ENCODE data around the gene PPT1.
A peak's percentile ranks its signal among the peaks of the same experiment; 100 is the strongest.
"Not testable (repeated sequence)": the region's sequence is repeated elsewhere in the genome, so short reads cannot be mapped to it uniquely, and the experiment has no call there.

Gene PPT1

GRCh38 chr1:40040511-40041465, 56.3 kb downstream of the PPT1 start, which contains the start of gene CAP1:
TSS of gene CAP1 (plus strand) at chr1:40040729. CDS start at chr1:40059347, 18,618 bp downstream.
- Histone ChIP-seq H3K4me3 (peak within 1 kb of the TSS; percentile 94), H3K4me1 (peaks cover 7% of the 10 kb centered on the region; the same call in 1 of the 2 replicates), H3K36me3 (replicated peaks) (peaks cover 12% of the 10 kb centered on the region), H3K27me3 (ENCODE audit: low read depth) (no peaks in the 10 kb centered on the region), H3K9me3 (no peaks in the 10 kb centered on the region)
- in situ Hi-C loops (cut with MboI; ENCODE audit: low sequenced_read_pairs), result no loop called here
- DNase-seq (ENCODE audit: low spot score in 2 of 2), result peak; percentile 89 to 100

- Histone ChIP-seq H3K27me3 (ENCODE audit: low read depth) (no peaks in the 10 kb centered on the region), H3K36me3 (replicated peaks) (peaks cover 12% of the 10 kb centered on the region), H3K4me3 (peak overlapping the region; percentile 94), H3K4me1 (peaks cover 7% of the 10 kb centered on the region; the same call in 1 of the 2 replicates), H3K9me3 (no peaks in the 10 kb centered on the region)
- in situ Hi-C loops (cut with MboI; ENCODE audit: low sequenced_read_pairs), result loop anchor here (10.0 kb wide), 1 partner anchor 225 kb away; no protein-coding TSS in a partner anchor
- DNase-seq (ENCODE audit: low spot score in 2 of 2), result peak; percentile 75 to 88
Observed at GRCh38 chr1:40039757-40040510, 57.1 kb downstream of the PPT1 start.

- peaks cover 12% of the 10 kb centered on the region for H3K36me3 ChIP-seq (replicated peaks)
- in situ Hi-C loops (cut with MboI; ENCODE audit: low sequenced_read_pairs), result loop anchor here (10.0 kb wide), 1 partner anchor 224 kb away; no protein-coding TSS in a partner anchor
Observed at GRCh38 chr1:40039245-40039756, 57.8 kb downstream of the PPT1 start.

GRCh38 chr1:40038697-40039096, 58.4 kb downstream of the PPT1 start:
- Histone ChIP-seq H3K9me3 (no peaks in the 10 kb centered on the region), H3K36me3 (replicated peaks) (peaks cover 12% of the 10 kb centered on the region), H3K27me3 (ENCODE audit: low read depth) (no peaks in the 10 kb centered on the region), H3K4me3 (no peak overlapping the region), H3K4me1 (peaks cover 7% of the 10 kb centered on the region; the same call in 1 of the 2 replicates)
- no peak for DNase-seq (ENCODE audit: low spot score in 2 of 2)
- in situ Hi-C loops (cut with MboI; ENCODE audit: low sequenced_read_pairs), result loop anchor here (10.0 kb wide), 1 partner anchor 224 kb away; no protein-coding TSS in a partner anchor

More at GRCh38 chr1:40039245-40039756, 57.8 kb downstream of the PPT1 start:
- peak in 1 of 2 experiments; percentile 28 for DNase-seq (ENCODE audit: low spot score in 2 of 2)
- no peaks in the 10 kb centered on the region for H3K9me3 ChIP-seq
- peaks cover 7% of the 10 kb centered on the region; the same call in 1 of the 2 replicates for H3K4me1 ChIP-seq
- no peaks in the 10 kb centered on the region for H3K27me3 ChIP-seq (ENCODE audit: low read depth)
- peak overlapping the region; percentile 94 for H3K4me3 ChIP-seq

GRCh38 chr1:40037254-40037653, 59.8 kb downstream of the PPT1 start:
- not testable (repeated sequence) for H3K36me3 ChIP-seq (replicated peaks); H3K4me1 ChIP-seq; H3K27me3 ChIP-seq (ENCODE audit: low read depth); DNase-seq (ENCODE audit: low spot score in 2 of 2); H3K9me3 ChIP-seq; H3K4me3 ChIP-seq
- in situ Hi-C loops (cut with MboI; ENCODE audit: low sequenced_read_pairs), result loop anchor here (10.0 kb wide), 1 partner anchor 222 kb away; no protein-coding TSS in a partner anchor

- Histone ChIP-seq H3K36me3 (replicated peaks) (peaks cover 3% of the 10 kb centered on the region; the same call in 1 of the 2 replicates), H3K9me3 (no peaks in the 10 kb centered on the region), H3K4me1 (peaks cover 2% of the 10 kb centered on the region; the same call in 1 of the 2 replicates), H3K4me3 (no peak overlapping the region), H3K27me3 (ENCODE audit: low read depth) (no peaks in the 10 kb centered on the region)
- DNase-seq (ENCODE audit: low spot score in 2 of 2), result no peak
- in situ Hi-C loops (cut with MboI; ENCODE audit: low sequenced_read_pairs), result loop anchor here (10.0 kb wide), 1 partner anchor 222 kb away; no protein-coding TSS in a partner anchor
Observed at GRCh38 chr1:40036574-40036973, 60.5 kb downstream of the PPT1 start.

GRCh38 chr1:40034869-40035268, 62.2 kb downstream of the PPT1 start:
- Histone ChIP-seq H3K9me3 (no peaks in the 10 kb centered on the region), H3K36me3 (replicated peaks) (no peaks in the 10 kb centered on the region), H3K4me3 (no peak overlapping the region), H3K4me1 (peaks cover 2% of the 10 kb centered on the region; the same call in 1 of the 2 replicates), H3K27me3 (ENCODE audit: low read depth) (no peaks in the 10 kb centered on the region)
- no peak for DNase-seq (ENCODE audit: low spot score in 2 of 2)
- in situ Hi-C loops (cut with MboI; ENCODE audit: low sequenced_read_pairs), result loop anchor here (10.0 kb wide), 1 partner anchor 220 kb away; no protein-coding TSS in a partner anchor

- H3K4me1 ChIP-seq, result peaks cover 2% of the 10 kb centered on the region; the same call in 1 of the 2 replicates
- H3K27me3 ChIP-seq (ENCODE audit: low read depth), result no peaks in the 10 kb centered on the region
- in situ Hi-C loops (cut with MboI; ENCODE audit: low sequenced_read_pairs), result loop anchor here (10.0 kb wide), 1 partner anchor 218 kb away; no protein-coding TSS in a partner anchor
- H3K4me3 ChIP-seq, result no peak overlapping the region
- no peaks in the 10 kb centered on the region for H3K36me3 ChIP-seq (replicated peaks)
- no peaks in the 10 kb centered on the region for H3K9me3 ChIP-seq
- peak; percentile 55 to 68 for DNase-seq (ENCODE audit: low spot score in 2 of 2)
Observed at GRCh38 chr1:40032240-40032891, 64.7 kb downstream of the PPT1 start.

GRCh38 chr1:40030528-40031135, 66.4 kb downstream of the PPT1 start:
- no peak for DNase-seq (ENCODE audit: low spot score in 2 of 2)
- H3K36me3 ChIP-seq (replicated peaks), result no peaks in the 10 kb centered on the region
- in situ Hi-C loops (cut with MboI; ENCODE audit: low sequenced_read_pairs), result loop anchor here (10.0 kb wide), 1 partner anchor 216 kb away; no protein-coding TSS in a partner anchor
- no peaks in the 10 kb centered on the region for H3K27me3 ChIP-seq (ENCODE audit: low read depth)
- no peaks in the 10 kb centered on the region for H3K9me3 ChIP-seq
- no peak overlapping the region for H3K4me3 ChIP-seq
- H3K4me1 ChIP-seq, result peaks cover 2% of the 10 kb centered on the region; the same call in 1 of the 2 replicates

- Histone ChIP-seq H3K27me3 (ENCODE audit: low read depth) (no peaks in the 10 kb centered on the region), H3K36me3 (replicated peaks) (no peaks in the 10 kb centered on the region), H3K4me3 (no peak overlapping the region), H3K4me1 (peaks cover 2% of the 10 kb centered on the region; the same call in 1 of the 2 replicates), H3K9me3 (no peaks in the 10 kb centered on the region)
- in situ Hi-C loops (cut with MboI; ENCODE audit: low sequenced_read_pairs), result loop anchor here (10.0 kb wide), 1 partner anchor 215 kb away; no protein-coding TSS in a partner anchor
- DNase-seq (ENCODE audit: low spot score in 2 of 2), result no peak
Observed at GRCh38 chr1:40029608-40030007, 67.4 kb downstream of the PPT1 start.

GRCh38 chr1:40027647-40028046, 69.4 kb downstream of the PPT1 start:
- peaks cover 9% of the 10 kb centered on the region; the same call in 1 of the 2 replicates for H3K9me3 ChIP-seq
- no peak overlapping the region for H3K4me3 ChIP-seq
- peaks cover 2% of the 10 kb centered on the region; the same call in 1 of the 2 replicates for H3K4me1 ChIP-seq
- no peaks in the 10 kb centered on the region for H3K27me3 ChIP-seq (ENCODE audit: low read depth)
- DNase-seq (ENCODE audit: low spot score in 2 of 2), result no peak
- in situ Hi-C loops (cut with MboI; ENCODE audit: low sequenced_read_pairs), result no loop called here
- H3K36me3 ChIP-seq (replicated peaks), result no peaks in the 10 kb centered on the region

GRCh38 chr1:40024671-40025070, 72.4 kb downstream of the PPT1 start:
- Histone ChIP-seq H3K9me3 (peaks cover 9% of the 10 kb centered on the region; the same call in 1 of the 2 replicates), H3K4me1 (no peaks in the 10 kb centered on the region), H3K4me3 (no peak overlapping the region), H3K36me3 (replicated peaks) (no peaks in the 10 kb centered on the region), H3K27me3 (ENCODE audit: low read depth) (no peaks in the 10 kb centered on the region)
- DNase-seq (ENCODE audit: low spot score in 2 of 2), result no peak
- in situ Hi-C loops (cut with MboI; ENCODE audit: low sequenced_read_pairs), result no loop called here

All from HAP-1 (cell line).